GM12892 (cell line): ENCODE data around the gene KLHL1.

Experiments
- POLR2A ChIP-seq: IDR thresholded peaks from 2 replicates; pipeline ENCODE4 v1.6.1; 2011; ENCODE audit warnings: low read depth, low read length, control low read depth
- POLR2AphosphoS5 ChIP-seq: IDR thresholded peaks from 2 replicates; pipeline ENCODE4 v1.6.1; 2011; ENCODE audit warnings: low read depth, low read length, control low read depth

DNA sequence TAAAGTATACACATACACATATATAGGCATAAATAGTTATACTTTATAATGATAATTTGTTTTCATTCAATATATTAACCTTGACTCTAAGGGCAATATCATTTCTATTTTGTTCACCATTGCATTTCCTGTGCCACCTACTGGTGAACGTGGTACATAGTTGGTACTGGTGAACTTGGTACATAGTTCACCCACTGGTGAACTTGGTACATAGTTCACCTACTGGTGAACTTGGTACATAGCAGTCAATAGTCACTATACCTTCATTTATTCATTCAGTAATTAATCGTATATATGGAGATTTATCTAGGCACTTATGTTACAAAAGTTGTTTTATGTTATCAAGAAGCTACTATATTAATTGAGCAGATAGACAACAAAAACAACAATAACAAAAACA lies 173.2 kb downstream of the KLHL1 start:
- TF ChIP-seq POLR2A (no peak), POLR2AphosphoS5 (no peak)
